Prostate gland (tissue), 2 donors: Measurements from ENCODE around the gene SAP30.

Experiments used
- CTCF ChIP-seq, 4 experiments: fragments of 200-600 bp in 2 of 4; fragments of 450-650 bp in 2 of 4; sonication (generic) in 2 of 4; IDR thresholded peaks; 1 replicate in 3 of 4; 2 replicates in 1 of 4; pipeline ENCODE4 v1.5.1; 2016 to 2019; ENCODE audit warnings: antibody characterized with exemption in 4 of 4, mild to moderate bottlenecking in 2 of 4, moderate library complexity in 2 of 4
- POLR2A ChIP-seq: fragments of 450-650 bp; IDR thresholded peaks from one replicate; pipeline ENCODE4 v1.6.1; 2016; ENCODE audit warnings: antibody characterized with exemption, mild to moderate bottlenecking

GRCh38 chr4:173337463-173337862 is 33.3 kb upstream of the SAP30 start:
- no peak for TF ChIP-seq CTCF (IDR thresholded peaks at IDR 0.05)
- no peak for TF ChIP-seq POLR2A
